Measurements from ENCODE around the gene TXNL1.
A peak's percentile ranks its signal among the peaks of the same experiment; 100 is the strongest.

GRCh38 chr18:56563568-56563967 lies 74.8 kb downstream of the TXNL1 start:
- TF ChIP-seq CTCF (IDR thresholded peaks at IDR 0.05; ENCODE audit: extremely low read depth in 1 of 2, insufficient read depth in 1 of 2, low read depth in 1 of 2, low read length in 2 of 2) (peak in 1 of 2 donors; percentile 20), POLR2AphosphoS5 (IDR thresholded peaks at IDR 0.05; ENCODE audit: insufficient read depth, low read depth, low read length) (no peak), MAX (IDR thresholded peaks at IDR 0.05; ENCODE audit: insufficient read depth, insufficient read length) (no peak)

Data from endothelial cell of umbilical vein (primary cell).